ENCODE results near the gene BHLHA15.

Gene BHLHA15

DNA sequence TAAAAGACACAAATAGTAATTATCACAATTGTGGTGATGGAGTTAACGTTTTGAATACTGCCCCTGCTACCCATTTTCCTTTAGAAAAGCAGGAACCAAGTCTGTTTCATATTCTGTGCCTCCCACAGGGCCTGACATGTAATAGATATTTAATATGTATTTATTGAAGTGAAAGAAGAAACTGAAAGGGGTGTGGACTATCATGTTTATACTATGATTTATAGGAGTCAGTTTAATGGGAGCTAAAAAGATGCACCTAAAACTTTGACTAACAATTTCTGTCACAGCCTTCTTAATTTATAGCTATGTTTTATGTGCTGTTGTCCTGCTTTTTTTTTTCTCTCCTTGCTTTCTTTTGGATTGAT, 24.1 kb upstream of the BHLHA15 start:
- no peak for DNase-seq (ENCODE audit: low read depth, low spot score)

DNA sequence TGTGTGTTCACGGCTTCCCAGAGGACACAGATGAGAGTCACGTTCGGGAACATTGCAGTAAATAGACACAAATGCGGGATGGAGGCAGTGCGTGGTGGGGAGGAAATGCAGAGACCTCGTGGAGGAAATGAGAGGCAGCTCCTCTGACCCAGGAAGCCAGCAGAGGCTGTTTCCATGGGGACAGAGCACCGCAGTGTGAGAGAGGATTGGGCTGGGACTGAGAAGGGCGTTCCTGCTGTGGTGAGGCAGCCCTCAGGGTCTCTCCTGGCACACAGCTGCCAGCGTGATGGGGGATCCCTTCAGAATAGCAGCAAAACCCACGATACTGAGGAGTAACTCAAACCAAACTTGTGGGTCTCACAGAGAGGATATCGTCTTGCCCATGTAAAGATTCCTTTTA, 21.7 kb upstream of the BHLHA15 start:
- DNase-seq (ENCODE audit: low read depth, low spot score), result no peak

DNA sequence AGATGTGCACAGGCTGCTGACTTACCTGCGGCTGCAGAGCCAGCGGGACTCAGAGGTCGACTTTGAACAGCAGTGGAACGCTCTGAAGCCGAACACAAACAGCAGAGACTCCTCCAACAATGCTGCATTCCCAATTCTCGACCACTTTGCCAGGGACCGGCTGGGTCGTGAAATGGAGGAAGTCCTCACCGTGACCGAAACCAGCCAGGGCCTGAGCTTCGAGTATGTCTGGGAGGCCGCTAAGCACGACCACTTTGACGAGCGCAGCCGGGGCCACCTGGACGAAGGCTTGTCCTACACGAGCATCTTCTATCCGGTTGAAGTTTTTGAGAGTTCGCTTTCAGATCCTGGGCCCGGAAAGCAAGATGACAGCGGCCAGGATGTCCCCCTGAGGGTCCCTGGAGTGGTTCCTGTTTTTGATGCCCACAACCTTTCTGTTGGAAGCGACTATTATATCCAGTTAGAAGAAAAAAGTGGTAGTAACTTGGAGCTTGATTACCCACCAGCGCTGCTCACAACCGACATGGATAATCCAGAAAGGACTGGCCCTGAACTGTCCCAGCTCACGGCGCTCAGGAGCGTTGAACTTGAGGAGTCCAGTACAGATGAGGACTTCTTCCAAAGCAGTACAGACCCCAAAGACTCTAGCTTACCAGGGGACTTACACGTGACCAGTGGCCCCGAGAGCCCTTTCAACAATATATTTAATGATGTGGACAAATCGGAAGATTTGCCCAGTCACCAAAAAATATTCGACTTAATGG, 19.4 kb upstream of the BHLHA15 start:
- DNase-seq (ENCODE audit: low read depth, low spot score), result no peak

DNA sequence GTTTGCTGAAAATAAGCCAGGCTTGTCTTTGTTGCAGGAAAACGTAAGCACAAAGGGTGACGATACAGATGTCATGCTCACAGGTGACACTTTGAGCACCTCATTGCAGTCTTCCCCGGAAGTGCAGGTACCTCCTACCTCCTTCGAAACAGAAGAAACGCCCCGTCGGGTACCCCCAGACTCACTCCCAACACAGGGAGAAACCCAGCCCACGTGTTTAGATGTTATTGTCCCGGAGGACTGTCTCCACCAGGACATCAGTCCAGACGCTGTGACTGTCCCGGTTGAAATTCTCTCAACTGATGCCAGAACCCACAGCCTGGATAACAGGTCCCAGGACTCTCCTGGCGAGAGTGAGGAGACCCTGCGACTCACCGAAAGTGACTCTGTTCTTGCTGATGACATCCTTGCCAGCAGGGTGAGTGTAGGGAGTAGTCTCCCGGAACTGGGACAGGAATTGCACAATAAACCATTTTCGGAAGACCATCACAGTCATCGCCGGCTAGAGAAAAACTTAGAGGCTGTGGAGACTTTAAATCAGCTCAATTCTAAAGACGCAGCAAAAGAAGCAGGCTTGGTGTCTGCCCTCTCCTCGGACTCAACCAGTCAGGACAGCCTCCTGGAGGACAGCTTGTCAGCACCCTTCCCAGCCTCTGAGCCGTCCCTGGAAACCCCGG, 18.3 kb upstream of the BHLHA15 start:
- DNase-seq (ENCODE audit: low read depth, low spot score), result no peak

DNA sequence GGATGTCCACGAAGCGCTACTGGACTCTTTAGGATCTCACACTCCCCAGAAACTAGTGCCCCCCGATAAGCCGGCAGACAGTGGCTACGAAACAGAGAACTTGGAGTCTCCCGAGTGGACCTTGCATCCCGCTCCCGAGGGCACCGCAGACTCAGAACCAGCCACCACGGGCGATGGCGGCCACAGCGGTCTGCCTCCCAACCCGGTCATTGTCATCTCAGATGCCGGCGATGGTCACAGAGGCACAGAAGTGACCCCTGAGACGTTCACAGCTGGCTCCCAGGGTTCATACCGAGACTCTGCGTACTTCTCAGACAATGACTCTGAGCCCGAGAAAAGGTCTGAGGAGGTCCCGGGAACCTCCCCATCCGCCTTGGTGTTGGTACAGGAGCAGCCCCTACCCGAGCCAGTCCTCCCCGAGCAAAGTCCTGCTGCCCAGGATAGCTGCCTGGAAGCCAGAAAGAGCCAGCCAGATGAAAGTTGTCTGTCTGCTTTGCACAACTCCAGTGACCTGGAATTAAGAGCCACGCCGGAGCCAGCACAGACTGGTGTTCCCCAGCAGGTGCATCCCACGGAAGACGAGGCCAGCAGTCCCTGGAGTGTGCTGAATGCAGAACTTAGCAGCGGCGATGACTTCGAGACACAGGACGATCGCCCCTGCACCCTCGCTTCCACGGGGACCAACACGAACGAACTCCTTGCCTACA, 17.6 kb upstream of the BHLHA15 start:
- no peak for DNase-seq (ENCODE audit: low read depth, low spot score)

DNA sequence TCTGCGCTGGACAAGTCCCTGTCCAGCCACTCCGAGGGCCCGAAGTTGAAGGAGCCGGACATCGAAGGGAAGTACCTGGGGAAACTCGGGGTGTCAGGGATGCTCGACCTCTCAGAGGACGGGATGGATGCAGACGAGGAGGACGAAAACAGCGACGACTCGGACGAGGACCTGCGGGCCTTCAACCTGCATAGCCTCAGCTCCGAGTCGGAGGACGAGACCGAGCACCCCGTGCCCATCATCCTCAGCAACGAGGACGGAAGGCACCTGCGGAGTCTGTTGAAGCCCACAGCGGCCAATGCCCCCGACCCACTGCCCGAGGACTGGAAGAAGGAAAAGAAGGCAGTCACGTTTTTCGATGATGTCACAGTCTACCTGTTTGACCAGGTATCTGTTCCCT, 17.1 kb upstream of the BHLHA15 start:
- no peak for DNase-seq (ENCODE audit: low read depth, low spot score)

DNA sequence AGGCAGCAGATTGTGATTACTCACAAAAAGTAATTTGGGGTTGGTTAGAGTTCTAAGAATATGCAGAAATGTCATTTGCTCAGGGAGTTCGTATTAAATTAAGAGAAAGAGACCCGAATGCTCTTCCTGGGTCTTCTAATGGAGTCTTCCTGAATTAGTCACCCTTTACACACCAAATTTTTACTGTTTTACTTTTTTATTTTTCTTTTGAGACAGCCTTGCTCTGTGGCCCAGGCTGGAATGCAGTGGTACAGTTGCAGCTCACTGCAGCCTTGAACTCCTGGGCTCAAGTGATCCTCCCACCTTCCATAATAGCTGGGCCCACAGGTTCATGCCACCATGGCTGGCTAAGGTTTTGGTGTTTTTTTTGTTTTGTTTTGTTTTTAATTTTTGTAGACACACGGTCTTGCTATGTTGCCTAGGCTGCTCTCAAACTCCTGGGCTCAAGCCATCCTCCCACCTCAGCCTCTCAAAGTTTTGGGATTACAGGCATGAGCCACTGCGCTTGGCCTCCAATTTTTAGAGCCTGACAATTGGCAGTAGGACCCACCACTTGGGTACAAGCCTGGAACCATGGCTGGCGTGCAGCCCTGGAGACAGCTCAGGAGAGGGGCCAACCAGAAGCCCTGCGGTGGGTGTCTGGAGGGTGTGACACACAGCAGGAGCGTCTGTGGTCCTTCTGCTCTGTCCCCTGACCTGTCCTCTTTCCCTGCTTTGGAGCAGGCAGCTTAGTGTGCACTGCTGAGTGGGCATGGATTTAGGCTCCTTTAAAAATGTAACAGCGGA, 16.4 kb upstream of the BHLHA15 start:
- DNase-seq (ENCODE audit: low read depth, low spot score), result no peak

DNA sequence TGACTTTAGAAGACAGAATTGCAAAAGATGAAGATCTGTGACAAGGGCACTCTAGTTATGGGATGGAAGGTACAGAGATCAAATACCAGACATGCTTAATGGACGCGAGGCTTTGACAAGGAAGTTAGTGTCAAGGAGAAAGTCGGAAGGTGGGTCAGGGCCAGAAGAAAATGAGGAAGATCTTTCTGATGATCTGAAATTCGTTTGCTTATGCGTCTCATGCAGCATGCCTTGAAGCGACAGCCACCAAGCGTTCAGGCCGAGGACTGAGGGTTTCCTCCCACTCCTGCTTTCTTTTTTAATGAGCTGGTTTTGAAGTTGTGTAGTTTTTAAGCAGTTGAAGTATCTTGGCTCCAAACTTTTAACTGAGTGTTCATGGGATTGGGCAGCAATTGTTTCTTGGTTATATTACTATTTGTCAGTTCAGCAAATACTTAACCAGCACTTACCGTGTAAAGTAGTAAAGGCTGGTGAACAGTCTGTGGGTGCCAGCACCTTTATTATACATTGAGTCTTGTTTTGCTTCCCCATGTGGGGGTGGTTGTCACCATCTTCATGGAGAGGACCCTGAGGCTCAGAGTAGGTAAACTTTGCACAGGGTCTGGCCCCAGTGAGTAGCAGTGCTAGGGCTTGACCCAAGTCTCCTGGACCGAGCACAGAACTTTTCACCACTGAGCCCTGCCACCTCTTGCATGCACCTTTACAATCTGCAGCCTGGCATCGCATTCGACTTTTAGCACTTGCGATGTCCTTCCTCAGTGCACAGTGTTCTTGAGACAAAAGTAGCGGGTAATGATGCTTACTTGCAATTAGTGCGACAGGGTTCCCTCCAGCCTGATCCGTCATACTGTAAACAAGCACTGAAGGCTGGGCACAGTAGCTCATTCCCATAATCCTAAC, 14.3 kb upstream of the BHLHA15 start:
- DNase-seq (ENCODE audit: low read depth, low spot score), result no peak

DNA sequence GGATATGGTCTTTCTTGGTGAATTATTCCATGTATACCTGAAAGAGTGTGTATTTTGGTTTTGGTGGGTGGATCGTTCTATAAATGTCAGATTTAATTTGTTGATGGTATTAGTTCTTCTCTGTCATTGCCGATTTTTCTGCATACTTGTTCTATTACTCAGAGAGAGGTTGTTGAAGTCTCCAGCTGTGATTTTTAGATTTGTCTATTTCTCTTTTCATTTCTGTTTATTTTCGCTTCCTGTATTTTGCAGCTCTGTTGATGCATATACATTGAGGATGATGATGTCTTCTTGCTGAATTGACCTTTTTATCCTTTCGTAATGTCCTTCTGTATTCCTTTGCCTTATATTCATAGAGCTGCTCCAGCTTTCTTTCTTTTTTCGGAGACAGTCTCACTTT, 12.1 kb upstream of the BHLHA15 start:
- no peak for DNase-seq (ENCODE audit: low read depth, low spot score)

DNA sequence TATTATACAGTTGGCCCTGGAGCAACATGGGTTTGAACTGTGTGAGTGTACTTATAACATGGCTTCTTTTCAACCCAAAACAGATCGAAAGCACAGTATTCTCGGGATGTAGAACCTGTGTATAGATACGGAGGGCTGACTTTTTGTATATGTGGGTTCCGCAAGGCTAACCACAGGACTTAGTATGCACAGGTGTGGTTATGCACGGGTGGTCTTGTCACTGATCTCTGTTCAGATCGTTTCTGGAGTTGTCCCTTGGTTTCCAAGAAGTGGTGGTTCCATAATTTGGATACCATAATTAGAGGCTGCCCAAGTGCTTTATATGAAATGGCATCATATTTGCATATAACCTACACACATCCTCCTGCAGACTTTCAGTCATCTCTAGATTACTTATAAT, 10.9 kb upstream of the BHLHA15 start:
- no peak for DNase-seq (ENCODE audit: low read depth, low spot score)

DNA sequence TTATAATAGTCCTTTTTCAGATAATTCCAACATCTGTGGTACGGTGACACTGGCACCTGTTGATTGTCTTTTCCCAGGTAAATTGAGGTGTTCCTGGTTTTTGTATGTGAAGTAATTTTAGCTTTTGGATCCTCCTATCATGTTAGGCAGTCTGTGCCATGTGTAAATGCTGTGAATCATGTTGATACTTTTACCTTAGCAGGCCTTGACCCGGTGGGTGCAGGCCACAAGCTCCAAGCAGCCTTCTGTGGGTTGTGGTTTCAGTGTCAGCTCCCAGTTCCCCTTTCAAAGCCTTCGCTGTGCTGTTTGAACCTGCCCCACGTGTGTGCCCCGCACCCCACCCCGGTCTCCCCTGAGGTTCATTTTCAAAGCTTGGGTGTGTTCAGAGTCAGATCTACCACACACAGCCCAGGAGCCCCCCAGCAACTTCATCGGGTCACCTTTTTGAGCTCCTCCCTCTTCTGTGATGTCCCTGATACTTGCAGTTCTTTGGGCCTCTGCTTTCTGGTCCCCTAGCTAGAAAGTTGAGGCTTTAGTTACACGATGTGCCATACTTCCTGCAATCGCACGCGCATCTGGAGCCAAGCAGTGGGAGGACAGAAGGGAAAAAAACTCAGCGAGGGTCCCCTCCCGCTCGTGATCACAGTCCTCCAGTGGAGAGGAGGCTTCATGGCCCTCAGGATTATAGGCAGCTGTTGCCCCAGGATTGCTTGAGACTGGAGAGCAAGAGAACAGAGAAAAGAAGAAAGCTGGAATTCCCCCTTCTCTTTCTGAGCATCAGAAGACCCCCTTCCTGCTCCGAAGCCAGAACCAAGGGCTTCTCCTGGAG, 8.7 kb upstream of the BHLHA15 start:
- peak; percentile 20 for DNase-seq (ENCODE audit: low read depth, low spot score)

DNA sequence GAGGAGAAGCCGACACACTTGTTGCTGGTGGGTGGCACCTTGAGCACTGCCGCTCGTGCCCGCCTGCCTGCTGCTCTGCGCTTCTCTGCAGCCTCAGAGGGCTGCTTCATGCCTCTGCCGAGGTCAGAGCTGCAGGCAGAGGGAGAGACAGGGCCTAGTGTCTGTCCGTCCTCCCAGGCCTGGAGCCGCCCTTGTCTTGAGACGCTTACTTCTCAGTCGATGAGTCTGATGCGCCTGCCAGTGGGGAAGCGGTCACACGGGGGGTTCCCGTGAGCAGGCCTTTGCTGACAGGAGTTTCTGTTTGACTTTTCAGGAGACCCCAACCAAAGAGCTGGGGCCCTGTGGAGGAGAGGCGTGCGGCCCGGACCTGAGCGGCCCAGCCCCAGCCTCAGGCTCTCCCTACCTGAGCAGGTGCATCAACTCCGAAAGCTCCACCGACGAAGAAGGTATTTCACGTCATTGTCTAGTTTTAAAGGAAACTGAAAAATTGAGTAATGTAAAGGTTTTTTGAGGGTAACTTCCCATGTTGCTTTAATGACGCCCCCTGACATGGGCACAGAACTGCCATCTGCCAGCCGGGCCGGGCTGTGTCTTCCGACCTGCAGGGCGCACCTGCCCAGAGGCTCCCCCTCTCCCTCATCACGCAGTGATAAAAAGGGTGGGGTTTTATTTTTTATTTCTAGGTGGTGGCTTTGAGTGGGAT, 7.8 kb upstream of the BHLHA15 start:
- DNase-seq (ENCODE audit: low read depth, low spot score), result no peak

DNA sequence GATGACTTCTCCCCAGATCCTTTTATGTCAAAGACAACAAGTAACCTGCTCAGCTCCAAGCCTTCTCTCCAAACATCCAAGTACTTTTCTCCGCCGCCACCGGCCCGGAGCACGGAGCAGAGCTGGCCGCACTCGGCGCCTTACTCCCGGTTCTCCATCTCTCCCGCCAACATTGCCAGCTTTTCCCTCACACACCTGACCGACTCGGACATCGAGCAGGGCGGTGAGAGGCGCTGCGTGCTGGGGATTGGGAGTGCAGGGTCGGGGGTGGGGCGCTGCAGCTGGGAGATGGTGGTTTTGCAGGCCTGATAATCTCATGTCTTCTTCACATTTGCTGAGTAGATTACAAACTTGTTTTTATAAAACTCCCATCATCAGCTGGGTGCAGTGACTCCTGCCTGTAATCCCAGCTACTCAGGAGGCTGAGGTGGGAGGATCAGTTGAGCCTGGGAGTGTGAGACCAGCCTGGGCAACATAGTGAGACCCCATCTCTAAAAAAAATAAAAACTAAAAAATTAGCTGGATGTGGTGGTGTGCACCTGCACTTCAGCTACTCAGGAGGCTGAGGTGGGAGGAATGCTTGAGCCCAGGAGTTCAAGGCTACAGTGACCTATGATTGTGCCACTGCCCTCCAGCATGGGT, 7.2 kb upstream of the BHLHA15 start:
- DNase-seq (ENCODE audit: low read depth, low spot score), result no peak

DNA sequence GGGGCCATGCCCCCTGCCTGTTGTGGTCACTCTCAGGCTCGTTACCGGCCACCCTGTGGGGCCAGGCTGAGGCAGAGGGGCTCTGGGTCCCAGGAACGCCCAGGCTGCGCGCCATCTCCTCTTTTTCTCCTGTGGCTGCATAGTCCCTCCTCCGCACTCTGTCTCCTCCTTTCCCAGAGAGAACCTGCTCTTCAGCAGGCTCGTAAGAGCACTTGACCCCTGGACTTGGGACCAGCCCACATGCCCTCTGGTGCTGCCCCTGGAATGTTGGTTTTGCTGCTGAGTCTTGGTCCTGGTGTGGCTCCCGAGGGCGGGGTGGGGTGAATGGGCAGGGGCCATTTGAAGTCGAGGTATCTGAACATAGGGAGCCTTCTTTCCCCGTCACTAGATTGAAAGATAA, 6.6 kb upstream of the BHLHA15 start:
- DNase-seq (ENCODE audit: low read depth, low spot score), result no peak

DNA sequence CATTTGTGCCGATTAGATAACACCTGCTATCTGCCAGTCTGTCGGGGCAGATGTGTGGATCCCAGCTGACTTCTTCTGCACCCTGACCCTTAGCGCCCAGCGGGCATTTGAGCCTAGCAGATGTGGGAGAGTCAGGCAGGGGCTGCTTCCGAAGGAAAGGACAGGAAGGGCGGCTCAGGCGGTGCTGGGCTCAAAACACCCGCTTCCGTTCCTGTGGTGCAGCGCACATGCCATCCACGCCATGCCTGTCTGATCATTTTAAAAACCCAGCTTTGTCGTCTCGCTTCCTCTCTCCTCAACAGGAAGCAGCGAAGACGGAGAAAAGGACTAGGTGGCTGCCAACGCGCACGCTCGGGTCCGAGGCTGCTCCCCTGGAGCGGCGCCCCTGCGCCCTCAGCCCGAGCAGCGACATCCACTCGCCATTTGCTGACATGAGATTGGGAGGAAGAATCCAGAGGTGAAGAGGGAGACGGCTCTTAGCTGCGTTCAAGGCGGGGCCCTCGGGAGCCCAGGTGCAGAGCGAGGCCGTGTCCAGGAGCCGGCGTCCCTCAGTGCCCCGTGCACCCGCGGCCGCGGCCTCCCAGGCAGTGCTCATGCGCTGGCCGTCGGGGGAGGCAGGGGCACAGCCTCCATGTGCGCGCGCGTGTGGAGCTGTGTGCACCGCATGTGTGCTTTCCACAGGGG, 5.9 kb upstream of the BHLHA15 start:
- DNase-seq (ENCODE audit: low read depth, low spot score), result no peak

DNA sequence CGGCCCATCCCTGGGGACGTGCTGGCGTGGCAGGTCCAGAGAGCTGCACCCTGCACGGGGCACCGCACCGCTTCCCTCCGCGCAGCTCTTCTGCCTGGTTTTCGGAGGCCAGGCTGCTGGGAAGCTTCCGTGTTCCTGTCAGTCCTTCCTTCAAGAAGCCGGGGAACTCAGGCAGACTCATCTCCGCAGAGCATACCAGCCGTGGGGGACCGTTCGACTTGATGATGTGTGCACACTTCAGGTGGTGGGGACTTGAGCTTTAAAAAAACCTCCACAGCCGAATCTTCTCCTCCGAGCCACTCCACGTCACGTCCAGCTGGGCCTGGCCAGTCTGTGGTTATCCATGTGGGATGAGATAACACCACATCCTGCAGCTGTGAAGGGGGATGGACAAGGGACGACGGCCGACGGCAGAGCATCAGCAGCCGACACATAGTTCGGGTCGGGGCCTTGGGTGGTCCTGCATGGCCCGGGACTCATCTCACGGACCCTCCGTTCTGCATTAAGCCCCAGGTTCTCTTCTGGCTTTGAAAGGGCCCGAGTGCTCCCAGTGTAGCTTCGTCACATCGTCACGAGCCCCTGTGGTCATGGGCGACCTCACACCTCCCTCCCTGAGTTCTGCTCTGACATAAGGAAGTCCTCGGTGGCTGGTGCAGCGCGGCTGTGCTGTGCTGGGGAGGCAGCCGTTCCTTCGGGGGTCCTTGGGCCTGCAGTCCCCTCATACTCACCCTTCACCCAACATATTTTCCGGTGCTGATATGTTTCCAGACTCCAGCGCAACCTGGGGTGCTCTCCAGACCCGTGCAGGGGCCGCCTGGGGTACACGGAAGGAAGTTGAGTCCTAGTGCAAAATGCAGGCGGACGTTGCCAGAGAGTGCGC, 4.5 kb upstream of the BHLHA15 start:
- no peak for DNase-seq (ENCODE audit: low read depth, low spot score)

DNA sequence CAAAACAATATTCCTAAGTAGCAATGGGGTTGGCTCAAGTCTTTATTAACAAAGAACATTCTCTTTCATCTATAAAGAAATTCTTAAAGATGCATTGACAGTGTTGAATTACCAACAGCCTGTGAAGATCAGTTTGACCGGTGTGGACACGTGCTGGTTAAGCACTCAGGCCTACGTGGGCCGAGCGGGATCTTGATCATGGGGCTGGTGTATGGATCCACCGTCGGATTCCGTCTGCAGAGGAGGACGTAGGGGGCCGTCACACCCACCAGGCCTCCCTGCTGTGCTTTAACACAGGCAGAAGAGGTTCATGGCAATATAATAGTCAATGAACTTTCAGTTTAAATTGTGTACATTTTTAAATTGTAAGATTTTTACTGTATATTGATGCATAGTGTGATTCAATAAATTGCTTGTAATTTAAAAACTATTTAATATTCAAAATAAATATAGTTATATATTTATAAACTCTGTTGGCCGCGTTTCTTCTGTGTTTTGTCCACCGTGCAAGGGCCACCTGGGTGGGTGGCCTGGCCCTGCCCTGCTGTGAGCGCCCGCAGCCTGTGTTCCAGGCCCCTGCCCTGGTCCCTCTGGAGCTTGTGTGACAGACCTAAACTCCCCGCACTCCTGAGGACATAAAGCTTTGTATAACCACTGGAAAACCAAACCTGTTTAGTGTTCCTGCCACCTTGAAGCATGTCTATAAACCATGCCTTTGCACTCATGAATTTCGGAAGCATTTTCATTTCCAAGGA, 1.9 kb upstream of the BHLHA15 start:
- no peak for DNase-seq (ENCODE audit: low read depth, low spot score)
